ENCODE data around the gene RIMBP3B.
"Not testable (repeated sequence)": the region's sequence is repeated elsewhere in the genome, so short reads cannot be mapped to it uniquely, and the experiment has no call there.

RIMBP3B gene

DNA sequence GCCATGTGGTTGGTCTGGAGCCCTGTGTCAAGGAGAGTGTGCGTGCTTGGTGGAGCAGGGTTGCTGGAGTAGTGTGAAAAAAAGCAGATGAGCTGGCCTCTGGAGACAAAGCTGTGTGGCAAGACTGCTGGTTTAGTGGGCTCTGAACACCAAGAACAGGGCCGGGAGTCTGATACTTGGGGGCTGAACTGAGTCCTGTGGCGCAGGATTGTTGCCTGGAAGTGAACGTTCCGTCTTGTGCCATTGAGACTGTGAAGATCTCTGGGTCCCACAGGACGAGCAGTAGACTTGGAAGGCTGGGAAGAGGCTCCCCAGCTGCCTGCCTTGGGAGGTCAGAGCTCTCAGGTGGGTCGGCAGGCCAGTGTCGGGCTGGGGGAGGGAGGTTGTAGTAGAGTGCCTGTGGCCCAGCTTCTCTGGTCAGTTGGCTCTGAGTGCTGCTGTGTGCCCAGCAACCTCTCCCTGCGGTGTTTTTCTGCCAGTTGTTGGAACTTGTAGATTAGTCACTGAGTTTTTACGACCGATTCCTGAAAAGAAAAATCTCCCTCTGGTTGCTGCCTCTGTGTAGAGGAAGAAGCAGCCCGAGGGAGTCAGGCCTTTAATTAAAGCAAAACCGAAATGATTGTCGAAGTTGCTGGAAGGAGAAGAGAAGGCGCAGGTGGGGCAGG lies 35.6 kb downstream of the RIMBP3B start:
- DNase-seq, result not testable (repeated sequence)

- DNase-seq, result not testable (repeated sequence)
These were observed 36.7 kb downstream of the RIMBP3B start for GRCh38 chr22:21420180-21420763.

GRCh38 chr22:21424084-21424709 lies 40.6 kb downstream of the RIMBP3B start:
- DNase-seq, result not testable (repeated sequence)

- not testable (repeated sequence) for DNase-seq
These were observed 51.1 kb downstream of the RIMBP3B start for GRCh38 chr22:21434378-21435233.

DNA sequence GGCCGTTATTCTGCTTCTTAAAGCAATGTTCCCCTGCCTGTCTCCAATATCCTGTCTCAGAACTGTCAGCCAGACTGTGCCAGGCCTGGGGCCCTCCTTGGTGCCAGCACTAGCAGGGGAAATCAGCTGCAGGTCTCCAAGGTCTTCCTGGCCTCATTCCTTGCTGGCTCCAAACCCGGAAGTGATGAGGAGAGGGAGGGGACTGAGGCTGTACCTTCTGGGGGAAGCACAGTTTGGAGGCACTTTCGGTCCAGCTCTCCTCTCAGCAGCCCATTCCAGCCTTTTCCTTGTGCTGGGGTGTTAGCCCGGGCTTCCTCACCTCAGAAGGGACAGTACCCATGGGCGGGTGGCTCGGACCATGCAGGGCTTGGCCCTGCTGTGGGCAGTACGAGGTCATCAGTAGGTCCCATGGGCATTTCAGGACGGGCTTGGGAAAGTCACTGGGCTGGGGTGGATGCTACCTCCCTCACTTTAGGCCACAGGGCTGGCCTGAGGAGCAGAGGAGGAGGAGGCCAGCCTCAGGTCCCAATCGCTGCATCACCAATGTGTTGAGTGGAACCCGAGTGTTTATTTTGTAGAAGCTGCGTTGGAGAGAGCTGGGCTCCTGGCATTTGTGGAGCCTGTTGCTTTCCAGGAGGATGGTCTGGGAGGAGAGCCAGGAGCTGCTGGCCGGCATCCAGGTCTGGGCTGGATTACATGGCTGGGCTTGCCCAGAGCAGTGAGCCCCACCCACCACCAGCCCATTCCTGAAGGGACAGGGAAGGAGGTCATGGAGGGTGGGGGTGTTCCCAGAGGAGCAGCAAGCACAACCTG lies 52.7 kb downstream of the RIMBP3B start:
- DNase-seq, result not testable (repeated sequence)

- DNase-seq, result not testable (repeated sequence)
These were observed 54.5 kb downstream of the RIMBP3B start for GRCh38 chr22:21438013-21438412.
